Stimulated activated CD8-positive, alpha-beta memory T cell treated with anti-CD3 and anti-CD28 coated beads, Interleukin-7, amount 100 ng/mL, for 24 hours (primary cell): ENCODE data around the gene TNFRSF12A.
A peak's percentile ranks its signal among the peaks of the same experiment; 100 is the strongest.

Experiments used
- DNase-seq: peaks from one replicate; pipeline ENCODE4 v3.0.0-alpha.2; 2020; ENCODE audit warnings: low read depth

TNFRSF12A gene

DNA sequence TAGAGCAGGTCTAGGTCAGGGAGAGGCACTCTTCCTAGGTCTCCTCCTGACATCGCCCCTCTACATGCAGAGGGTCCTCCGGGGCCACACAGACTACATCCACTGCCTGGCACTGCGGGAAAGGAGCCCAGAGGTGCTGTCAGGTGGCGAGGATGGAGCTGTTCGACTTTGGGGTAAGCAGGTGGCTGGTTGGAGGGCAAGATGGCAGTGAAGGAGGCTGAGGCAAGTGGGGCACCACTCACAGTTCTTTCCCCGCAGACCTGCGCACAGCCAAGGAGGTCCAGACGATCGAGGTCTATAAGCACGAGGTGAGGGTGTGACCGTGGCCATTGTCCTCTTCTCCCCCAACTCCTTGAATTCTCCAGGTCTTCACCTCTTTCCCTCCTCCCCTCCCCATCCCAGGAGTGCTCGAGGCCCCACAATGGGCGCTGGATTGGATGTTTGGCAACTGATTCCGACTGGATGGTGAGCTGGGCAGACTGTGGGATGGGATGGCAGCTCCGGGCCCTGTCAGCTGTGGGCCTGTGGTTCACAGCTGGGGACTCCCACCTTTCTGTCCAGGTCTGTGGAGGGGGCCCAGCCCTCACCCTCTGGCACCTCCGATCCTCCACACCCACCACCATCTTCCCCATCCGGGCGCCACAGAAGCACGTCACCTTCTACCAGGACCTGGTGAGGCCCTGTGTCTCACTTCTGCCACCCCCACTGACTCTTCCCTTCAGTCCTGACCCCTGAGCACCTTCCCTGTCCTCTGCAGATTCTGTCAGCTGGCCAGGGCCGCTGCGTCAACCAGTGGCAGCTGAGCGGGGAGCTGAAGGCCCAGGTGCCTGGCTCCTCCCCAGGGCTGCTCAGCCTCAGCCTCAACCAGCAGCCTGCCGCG lies 6.7 kb downstream of the TNFRSF12A start:
- DNase-seq: no peak

DNA sequence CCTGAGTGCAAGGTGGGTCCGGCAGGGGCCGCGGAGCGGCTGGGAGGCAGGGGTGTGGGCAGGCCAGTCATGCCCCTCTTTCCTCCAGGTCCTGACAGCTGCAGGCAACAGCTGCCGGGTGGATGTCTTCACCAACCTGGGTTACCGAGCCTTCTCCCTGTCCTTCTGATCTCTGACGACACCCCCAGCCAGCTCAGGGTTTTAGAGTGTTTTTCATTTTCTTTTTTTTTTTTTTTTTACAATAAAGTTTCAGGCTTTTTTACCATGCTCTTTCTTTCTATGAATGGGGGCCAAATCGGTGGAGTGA lies 7.3 kb downstream of the TNFRSF12A start:
- no peak for DNase-seq

DNA sequence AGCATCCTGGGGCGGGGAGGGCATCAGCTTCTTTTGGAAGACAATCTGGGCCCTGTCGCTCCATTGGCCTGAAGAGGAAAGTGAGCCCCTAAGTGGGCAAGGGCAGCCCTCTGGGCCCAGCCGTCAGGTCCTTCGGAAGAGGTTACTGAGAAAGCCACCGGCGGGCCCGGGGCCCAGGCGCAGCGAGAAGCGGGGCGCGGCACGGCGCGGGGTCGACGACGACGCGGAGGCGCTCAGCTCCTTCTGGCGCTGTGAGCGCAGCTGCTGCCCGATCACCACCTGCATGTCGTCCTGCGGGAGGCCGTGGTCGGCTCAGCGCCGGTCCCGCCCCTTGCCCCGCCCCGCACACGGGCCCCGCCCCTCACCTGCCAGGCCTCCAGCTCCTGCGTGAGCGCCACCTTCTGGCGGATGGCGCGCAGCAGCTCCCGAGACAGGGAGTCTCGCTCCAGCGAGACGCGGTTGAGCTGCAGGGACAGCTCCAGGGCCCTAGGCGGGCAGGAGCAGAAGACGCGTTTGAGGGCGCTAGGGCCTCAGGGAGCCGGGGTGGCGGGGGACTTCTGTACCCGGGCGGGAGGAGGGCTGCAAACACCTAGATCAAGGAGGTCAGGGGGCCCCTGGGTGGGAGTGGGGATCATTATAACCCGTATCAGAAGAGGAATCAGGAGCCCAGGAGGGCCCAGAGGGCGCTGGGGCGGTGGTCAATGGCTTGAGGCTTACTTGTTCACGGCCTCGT lies 8.0 kb downstream of the TNFRSF12A start:
- DNase-seq: peak; percentile 74

DNA sequence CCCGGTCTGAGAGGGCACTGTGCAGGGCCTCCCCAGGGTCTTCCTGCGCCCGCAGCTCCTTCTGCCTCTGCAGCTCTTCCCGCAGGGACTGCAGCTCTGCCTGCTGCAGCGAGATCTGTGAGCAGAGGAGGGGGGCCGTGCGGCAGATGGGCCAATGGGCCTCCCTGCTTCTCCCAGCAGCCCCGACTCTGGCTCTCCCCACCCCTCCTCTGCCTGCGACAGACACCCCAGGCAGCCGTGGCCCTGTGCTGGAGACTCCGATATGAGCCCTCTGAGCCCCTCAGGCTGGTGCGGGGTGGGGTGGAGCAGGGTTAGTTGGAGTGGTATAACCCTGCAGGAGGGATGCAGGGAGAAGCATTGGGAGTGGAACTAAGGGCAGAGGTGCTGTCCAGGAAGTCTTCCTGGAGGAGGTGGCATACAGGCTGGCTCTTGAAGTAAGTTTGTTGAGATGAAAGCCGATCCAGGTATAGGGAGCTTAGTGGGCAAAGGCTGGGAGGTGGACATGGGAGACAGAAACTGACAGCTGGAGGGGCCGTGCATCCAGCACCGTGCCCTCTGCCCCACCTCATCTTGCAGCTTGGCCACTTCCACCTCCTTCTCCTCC lies 8.7 kb downstream of the TNFRSF12A start:
- DNase-seq: no peak

- DNase-seq: no peak
These were observed 9.5 kb downstream of the TNFRSF12A start for GRCh38 chr16:3029491-3030221.

GRCh38 chr16:3030222-3031212 lies 10.3 kb downstream of the TNFRSF12A start:
- DNase-seq: no peak

DNA sequence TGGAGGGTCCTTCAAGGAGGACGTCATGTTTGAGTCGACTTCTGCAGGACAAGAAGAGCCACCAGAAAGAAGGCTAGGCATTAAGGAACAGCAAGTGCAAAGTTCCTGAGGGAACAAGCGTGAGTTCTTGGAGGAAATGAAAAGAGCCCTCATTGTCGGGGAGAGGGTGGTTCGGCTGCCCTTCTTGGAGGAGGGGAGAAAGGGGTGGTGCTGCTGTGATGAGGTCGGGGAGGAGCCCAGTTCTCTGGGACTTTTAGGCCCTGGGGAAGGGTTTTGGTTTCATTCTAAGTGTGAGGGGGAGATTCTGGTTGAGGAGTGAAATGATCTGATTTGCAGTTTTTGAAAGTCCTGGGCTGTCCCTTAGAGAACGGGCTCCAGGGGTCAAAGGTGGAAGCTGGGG lies 12.5 kb downstream of the TNFRSF12A start:
- no peak for DNase-seq

GRCh38 chr16:3035289-3035971 lies 15.3 kb downstream of the TNFRSF12A start:
- DNase-seq: no peak

- no peak for DNase-seq
These were observed 16.0 kb downstream of the TNFRSF12A start for GRCh38 chr16:3035972-3036725.

DNA sequence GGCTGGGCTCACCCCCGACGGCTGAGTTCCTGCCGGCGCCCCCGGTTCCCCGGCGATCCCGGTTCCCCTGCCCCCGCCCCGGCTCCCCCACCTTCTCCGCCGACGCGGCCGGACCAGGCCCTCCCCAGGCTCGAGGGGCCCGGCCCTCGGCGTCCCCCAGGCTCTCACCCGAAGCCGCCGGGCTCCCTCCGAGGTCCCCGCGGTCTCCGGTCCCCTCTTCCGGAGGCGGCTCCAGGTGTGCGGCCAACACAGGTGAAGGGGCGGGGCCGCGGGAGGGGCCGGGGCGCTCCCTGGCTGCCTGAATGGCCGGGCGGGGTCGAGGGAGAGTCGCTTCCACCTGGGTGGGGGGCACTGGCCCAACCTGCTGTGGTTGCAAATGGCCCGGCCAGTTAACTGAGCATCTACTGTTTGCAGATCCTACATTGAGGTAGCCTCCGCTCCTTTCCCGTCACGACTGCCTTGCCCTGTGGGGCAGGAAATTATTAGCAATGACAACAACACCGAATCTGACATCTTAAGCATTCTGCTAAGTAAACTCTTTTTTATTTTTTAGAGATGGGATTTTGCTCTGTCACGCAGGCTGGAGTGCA lies 16.7 kb downstream of the TNFRSF12A start, which contains the start of gene BICDL2:
Gene BICDL2, minus strand, starts transcription at position 219 of the 590 bp plus-strand sequence. CDS start 1,448 bp downstream, outside the sequence.
- no peak for DNase-seq

- DNase-seq: no peak
These were observed 18.1 kb downstream of the TNFRSF12A start for GRCh38 chr16:3038256-3038655.

DNA sequence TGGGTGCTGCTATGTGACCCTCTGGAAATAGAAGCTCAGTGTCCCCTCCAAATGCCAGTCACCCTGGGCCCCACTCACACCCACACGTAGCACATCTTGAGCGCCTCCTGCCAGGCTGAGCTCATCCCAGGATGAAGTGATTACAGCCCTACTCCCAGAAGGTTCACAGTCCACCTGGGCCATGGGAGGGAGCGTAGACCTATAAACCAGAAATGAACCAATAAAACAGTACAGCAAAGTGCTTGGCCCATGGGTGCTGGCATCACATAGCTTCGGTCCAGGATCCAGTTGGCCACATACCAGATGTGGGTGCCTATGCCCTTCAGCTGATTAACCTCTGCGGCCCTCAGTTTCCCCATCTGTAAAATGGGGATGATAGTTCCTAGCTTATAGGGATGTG lies 18.7 kb downstream of the TNFRSF12A start:
- no peak for DNase-seq

- DNase-seq: no peak
These were observed 22.2 kb downstream of the TNFRSF12A start for GRCh38 chr16:3042376-3042775.

- no peak for DNase-seq
These were observed 24.5 kb downstream of the TNFRSF12A start for GRCh38 chr16:3044708-3045107.

GRCh38 chr16:3045758-3046640 lies 25.8 kb downstream of the TNFRSF12A start, which contains the start of gene MMP25:
TSS of gene MMP25 (plus strand) at chr16:3046561. CDS start at chr16:3046918, 357 bp downstream.
- no peak for DNase-seq

GRCh38 chr16:3046641-3047386 lies 26.6 kb downstream of the TNFRSF12A start:
- no peak for DNase-seq

DNA sequence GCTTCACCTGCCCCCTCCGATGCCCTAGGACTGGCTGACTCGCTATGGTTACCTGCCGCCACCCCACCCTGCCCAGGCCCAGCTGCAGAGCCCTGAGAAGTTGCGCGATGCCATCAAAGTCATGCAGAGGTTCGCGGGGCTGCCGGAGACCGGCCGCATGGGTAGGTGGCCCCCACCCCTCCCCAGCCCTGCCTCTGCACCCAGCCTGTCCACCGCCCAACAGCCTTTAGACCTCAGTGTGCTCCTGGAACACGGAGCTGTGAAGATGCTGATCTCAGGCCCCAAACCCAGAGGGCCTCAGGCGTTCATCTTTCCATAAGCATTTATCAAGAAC lies 27.2 kb downstream of the TNFRSF12A start:
- no peak for DNase-seq
